ENCODE data around the gene EIF3D. TPM values are rescaled to one million over a fixed set of nuclear protein-coding genes. Genes with fewer than 3 reads are reported as not detected.
A peak's percentile ranks its signal among the peaks of the same experiment; 100 is the strongest.

EIF3D gene
- total RNA-seq, 1 experiment from 2014 or later: 270 TPM

DNA sequence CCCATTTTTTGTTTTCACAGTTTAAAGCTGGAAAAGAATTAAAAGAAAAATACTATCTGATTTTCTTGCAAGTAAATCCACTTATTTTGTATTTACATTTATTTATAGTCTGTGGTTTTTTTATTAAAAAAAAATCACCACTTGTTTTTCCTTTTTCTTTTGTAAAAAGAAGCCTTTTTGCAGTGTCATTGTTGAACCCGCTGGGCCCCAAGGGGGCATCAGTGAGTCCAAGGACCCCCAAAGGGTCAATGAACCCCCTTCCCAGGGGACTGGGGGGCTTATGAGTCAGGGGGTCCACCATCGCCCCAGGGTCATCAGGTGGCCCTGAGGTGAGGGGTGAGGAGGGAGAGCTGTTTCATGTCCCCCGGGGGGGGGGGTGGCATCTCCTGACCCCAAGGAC, 34.0 kb upstream of the EIF3D start:
- Histone ChIP-seq H3K4me1 (replicated peaks; ENCODE audit: insufficient read depth) (peaks cover 22% of the 10 kb centered on the region), H3K4me3 (no peak overlapping the region), H3K27ac (no peak overlapping the region), H3K27me3 (ENCODE audit: insufficient read depth, low read depth) (peaks cover 4% of the 10 kb centered on the region; the same call in 1 of the 2 replicates), H3K9me2 (ENCODE audit: insufficient read depth) (no peaks in the 10 kb centered on the region), H3K79me2 (ENCODE audit: low read depth) (no peaks in the 10 kb centered on the region), H3K4me2 (no peak overlapping the region), H3K36me3 (ENCODE audit: low read depth) (no peaks in the 10 kb centered on the region), H3K9me3 (ENCODE audit: insufficient read depth, low read depth) (no peaks in the 10 kb centered on the region), H3F3A (ENCODE audit: insufficient read depth, low read depth) (no peaks in the 10 kb centered on the region; the same call in 1 of the 2 replicates), H2AFZ (no peak overlapping the region), H4K20me1 (ENCODE audit: insufficient read depth) (no peaks in the 10 kb centered on the region)
- intact Hi-C loops (cut with micrococcal nuclease; ENCODE audit: unreplicated experiment): no loop called here
- TF ChIP-seq, protein P1, sequence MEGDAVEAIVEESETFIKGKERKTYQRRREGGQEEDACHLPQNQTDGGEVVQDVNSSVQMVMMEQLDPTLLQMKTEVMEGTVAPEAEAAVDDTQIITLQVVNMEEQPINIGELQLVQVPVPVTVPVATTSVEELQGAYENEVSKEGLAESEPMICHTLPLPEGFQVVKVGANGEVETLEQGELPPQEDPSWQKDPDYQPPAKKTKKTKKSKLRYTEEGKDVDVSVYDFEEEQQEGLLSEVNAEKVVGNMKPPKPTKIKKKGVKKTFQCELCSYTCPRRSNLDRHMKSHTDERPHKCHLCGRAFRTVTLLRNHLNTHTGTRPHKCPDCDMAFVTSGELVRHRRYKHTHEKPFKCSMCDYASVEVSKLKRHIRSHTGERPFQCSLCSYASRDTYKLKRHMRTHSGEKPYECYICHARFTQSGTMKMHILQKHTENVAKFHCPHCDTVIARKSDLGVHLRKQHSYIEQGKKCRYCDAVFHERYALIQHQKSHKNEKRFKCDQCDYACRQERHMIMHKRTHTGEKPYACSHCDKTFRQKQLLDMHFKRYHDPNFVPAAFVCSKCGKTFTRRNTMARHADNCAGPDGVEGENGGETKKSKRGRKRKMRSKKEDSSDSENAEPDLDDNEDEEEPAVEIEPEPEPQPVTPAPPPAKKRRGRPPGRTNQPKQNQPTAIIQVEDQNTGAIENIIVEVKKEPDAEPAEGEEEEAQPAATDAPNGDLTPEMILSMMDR (conservative IDR thresholded peaks at IDR 0.05): no peak; the same call in 1 of the 2 replicates
- TF ChIP-seq EZH2 (IDR thresholded peaks at IDR 0.05; ENCODE audit: low read depth): no peak
- no TSS peak for BruUV-seq (replicated peaks)
- DNase-seq: no peak
- POLR2A ChIA-PET (ENCODE audit: unreplicated experiment): interaction anchor here (0.5 kb wide), 1 partner anchor 1899 kb away, joined by 3 read pairs; no protein-coding TSS in a partner anchor
- CTCF ChIA-PET: interaction anchor here (0.7 kb wide), 1 partner anchor 16 kb away, joined by 5 read pairs; no protein-coding TSS in a partner anchor

DNA sequence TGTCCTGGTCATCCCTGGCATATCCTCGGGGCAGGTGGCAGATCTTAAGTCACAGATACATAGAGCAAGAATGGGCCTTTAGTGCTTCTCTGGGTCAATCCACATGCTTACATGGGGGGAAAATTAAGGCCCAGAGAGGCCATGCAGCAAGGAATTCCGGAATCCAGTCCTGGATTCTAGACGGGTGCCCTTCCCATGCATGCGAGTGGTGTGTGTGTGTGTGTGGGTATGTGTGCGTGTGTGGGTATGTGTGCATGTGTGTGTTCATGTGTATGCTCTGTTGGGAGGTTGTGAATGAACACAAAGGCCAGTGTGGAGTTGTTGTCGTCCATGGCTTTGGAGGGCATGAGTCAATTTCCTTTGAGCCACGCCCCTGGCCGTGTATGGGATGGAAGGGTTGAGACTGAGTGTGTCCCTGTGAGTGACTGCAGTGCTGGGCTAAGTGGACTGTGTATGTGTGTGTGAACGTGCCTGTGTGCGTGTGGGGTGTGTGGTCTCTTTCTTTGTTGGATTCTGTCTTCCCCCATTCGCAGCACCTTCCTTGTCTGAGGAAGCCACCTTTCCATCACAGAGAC, 33.4 kb upstream of the EIF3D start:
- ChIA-PET POLR2A (ENCODE audit: unreplicated experiment) (no interaction called here), CTCF (no interaction called here)
- Histone ChIP-seq H3K9me2 (ENCODE audit: insufficient read depth) (no peaks in the 10 kb centered on the region), H3K4me3 (no peak overlapping the region), H3K27ac (no peak overlapping the region), H3K79me2 (ENCODE audit: low read depth) (no peaks in the 10 kb centered on the region), H3K4me1 (replicated peaks; ENCODE audit: insufficient read depth) (peaks cover 22% of the 10 kb centered on the region), H3K27me3 (ENCODE audit: insufficient read depth, low read depth) (peaks cover 2% of the 10 kb centered on the region; the same call in 1 of the 2 replicates), H3K9me3 (ENCODE audit: insufficient read depth, low read depth) (no peaks in the 10 kb centered on the region), H3K36me3 (ENCODE audit: low read depth) (no peaks in the 10 kb centered on the region), H4K20me1 (ENCODE audit: insufficient read depth) (no peaks in the 10 kb centered on the region), H3F3A (ENCODE audit: insufficient read depth, low read depth) (no peaks in the 10 kb centered on the region; the same call in 1 of the 2 replicates), H2AFZ (no peak overlapping the region), H3K4me2 (no peak overlapping the region)
- intact Hi-C loops (cut with micrococcal nuclease; ENCODE audit: unreplicated experiment): no loop called here
- TF ChIP-seq EZH2 (IDR thresholded peaks at IDR 0.05; ENCODE audit: low read depth): no peak
- TF ChIP-seq, protein P1 (conservative IDR thresholded peaks at IDR 0.05): no peak
- no TSS peak for BruUV-seq (replicated peaks)
- DNase-seq: peak in 1 of 2 experiments; percentile 27

DNA sequence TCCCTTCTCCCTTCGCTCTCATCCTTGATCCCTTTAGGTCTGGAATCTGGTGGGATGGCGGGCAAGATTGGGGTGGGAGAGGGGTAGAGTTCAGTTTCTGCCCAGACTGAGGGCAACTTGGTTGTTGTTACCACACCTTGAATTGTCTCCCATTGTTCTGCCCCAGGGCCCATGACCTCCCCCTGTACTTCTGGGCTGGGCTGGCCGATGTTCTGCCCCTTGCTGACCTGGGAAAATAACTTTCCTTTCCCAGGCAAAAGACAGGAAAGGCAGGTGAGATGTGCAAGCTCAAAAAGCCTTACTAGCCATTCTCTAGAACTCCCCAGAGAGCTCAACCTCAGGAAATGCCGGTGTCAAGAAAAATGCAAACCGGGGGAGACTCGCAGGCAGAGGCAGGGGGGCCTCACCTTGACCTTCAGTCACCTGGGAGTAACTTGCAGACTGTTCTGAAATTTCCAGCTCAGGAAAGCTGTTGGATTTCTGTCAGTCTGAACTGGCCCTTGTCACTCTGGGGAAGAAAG, 32.4 kb upstream of the EIF3D start:
- Histone ChIP-seq H3K36me3 (ENCODE audit: low read depth) (no peaks in the 10 kb centered on the region), H3K4me1 (replicated peaks; ENCODE audit: insufficient read depth) (peaks cover 22% of the 10 kb centered on the region), H3K4me2 (no peak overlapping the region), H3K27ac (no peak overlapping the region), H4K20me1 (ENCODE audit: insufficient read depth) (no peaks in the 10 kb centered on the region), H3K27me3 (ENCODE audit: insufficient read depth, low read depth) (no peaks in the 10 kb centered on the region), H3K9me2 (ENCODE audit: insufficient read depth) (no peaks in the 10 kb centered on the region), H3K4me3 (no peak overlapping the region), H3F3A (ENCODE audit: insufficient read depth, low read depth) (no peaks in the 10 kb centered on the region; the same call in 1 of the 2 replicates), H2AFZ (no peak overlapping the region), H3K9me3 (ENCODE audit: insufficient read depth, low read depth) (no peaks in the 10 kb centered on the region), H3K79me2 (ENCODE audit: low read depth) (no peaks in the 10 kb centered on the region)
- POLR2A ChIA-PET (ENCODE audit: unreplicated experiment): interaction anchor here (0.5 kb wide), 2 partner anchors 188 to 1065 kb away, joined by 3 to 4 read pairs; no protein-coding TSS in a partner anchor
- TF ChIP-seq EZH2 (IDR thresholded peaks at IDR 0.05; ENCODE audit: low read depth): no peak
- TF ChIP-seq, protein P1 (conservative IDR thresholded peaks at IDR 0.05): no peak
- intact Hi-C loops (cut with micrococcal nuclease; ENCODE audit: unreplicated experiment): no loop called here
- CTCF ChIA-PET: interaction anchor here (0.6 to 0.7 kb wide), 2 partner anchors 162 to 211 kb away, joined by 3 read pairs; no protein-coding TSS in a partner anchor
- BruUV-seq (replicated peaks): no TSS peak
- DNase-seq: no peak
